HEK293 (cell line): ENCODE results near the gene SH3BP4.

ENCODE experiments used
- CTCF ChIA-PET: fragments of 350-600 bp; formaldehyde crosslinking; extraction: SDS; loops from one replicate; lab custom pipeline; 2021; ENCODE audit warnings: antibody characterized with exemption; lab: Yijun Ruan, JAX
- POLR2A ChIA-PET: fragments of 300-600 bp; formaldehyde crosslinking; extraction: SDS; loops from one replicate; lab custom pipeline; 2020; ENCODE audit warnings: antibody characterized with exemption, inconsistent platforms; lab: Yijun Ruan, JAX
- H3K27ac ChIP-seq: fragments of 200-500 bp; sonication (Bioruptor generic); 2 replicates; pipeline ENCODE4 v1.5.1; 2014; ENCODE audit warnings: low read depth, low read length, control low read depth, inconsistent platforms; ENCODE audit errors: extremely low read depth
- H3K36me3 ChIP-seq, 2 experiments: fragments of 200-500 bp in 1 of 2; sonication (Bioruptor generic) in 1 of 2; 1 replicate in 1 of 2; 2 replicates in 1 of 2; pipeline ENCODE4 v1.5.1; 2014 to 2017; ENCODE audit warnings: inconsistent platforms in 2 of 2, low read length in 2 of 2; ENCODE audit not compliant: control insufficient read depth in 2 of 2, insufficient read depth in 1 of 2
- H3K4me1 ChIP-seq: fragments of 200-500 bp; sonication (Bioruptor generic); 2 replicates; pipeline ENCODE4 v1.5.1; 2014; ENCODE audit warnings: mild to moderate bottlenecking, low read length, inconsistent platforms; ENCODE audit not compliant: control insufficient read depth, insufficient read depth
- H3K4me3 ChIP-seq: 2 replicates; pipeline ENCODE4 v1.5.1; 2011; ENCODE audit warnings: low read depth, mild to moderate bottlenecking, control low read depth, low read length, moderate library complexity
- H3K9me3 ChIP-seq: fragments of 200-500 bp; sonication (Bioruptor generic); 2 replicates; pipeline ENCODE4 v1.5.1; 2014; ENCODE audit warnings: low read depth, low read length, inconsistent platforms; ENCODE audit not compliant: control insufficient read depth, insufficient read depth
- BCL11A ChIP-seq: fragments of 450-650 bp; formaldehyde crosslinking; IDR thresholded peaks from 2 replicates; pipeline ENCODE4 v1.5.1; 2016; ENCODE audit warnings: low read depth, missing biosample characterization, missing genetic modification characterization
- CTCF ChIP-seq: fragments of 450-650 bp; formaldehyde crosslinking; IDR thresholded peaks from 2 replicates; pipeline ENCODE4 v1.5.1; 2016; ENCODE audit warnings: missing biosample characterization, missing genetic modification characterization
- EGR2 ChIP-seq: fragments of 450-650 bp; formaldehyde crosslinking; IDR thresholded peaks from 2 replicates; pipeline ENCODE4 v1.5.1; 2016; ENCODE audit warnings: low read depth, missing biosample characterization, missing genetic modification characterization
- HOXD13 ChIP-seq: sonication (generic); formaldehyde crosslinking; IDR thresholded peaks from 2 replicates; pipeline ENCODE4 v1.8.0; 2022; ENCODE audit warnings: missing genetic modification reagents, borderline replicate concordance
- KLF10 ChIP-seq: fragments of 450-650 bp; IDR thresholded peaks from 2 replicates; pipeline ENCODE4 v1.5.1; 2018; ENCODE audit warnings: missing biosample characterization, mild to moderate bottlenecking, missing genetic modification characterization
- KLF7 ChIP-seq: fragments of 450-650 bp; formaldehyde crosslinking; IDR thresholded peaks from 2 replicates; pipeline ENCODE4 v1.5.1; 2016; ENCODE audit warnings: missing biosample characterization, missing genetic modification characterization, borderline replicate concordance
- MZF1 ChIP-seq: fragments of 450-650 bp; formaldehyde crosslinking; IDR thresholded peaks from 2 replicates; pipeline ENCODE4 v1.5.1; 2017; ENCODE audit warnings: missing biosample characterization, missing genetic modification characterization, borderline replicate concordance
- SP2 ChIP-seq: fragments of 450-650 bp; formaldehyde crosslinking; IDR thresholded peaks from 2 replicates; pipeline ENCODE4 v1.5.1; 2016; ENCODE audit warnings: missing biosample characterization, missing genetic modification characterization
- ZNF138 ChIP-seq: fragments of 450-650 bp; formaldehyde crosslinking; IDR thresholded peaks from 2 replicates; pipeline ENCODE4 v1.5.1; 2016; ENCODE audit warnings: missing biosample characterization, missing genetic modification characterization, borderline replicate concordance
- ZNF175 ChIP-seq: fragments of 450-650 bp; formaldehyde crosslinking; IDR thresholded peaks from 2 replicates; pipeline ENCODE4 v1.5.1; 2016; ENCODE audit warnings: missing biosample characterization, missing genetic modification characterization
- ZNF18 ChIP-seq: fragments of 450-650 bp; formaldehyde crosslinking; IDR thresholded peaks from 2 replicates; pipeline ENCODE4 v1.5.1; 2016; ENCODE audit warnings: missing biosample characterization, missing genetic modification characterization
- ZNF274 ChIP-seq, 2 experiments: fragments of 200-500 bp in 1 of 2; fragments of 450-650 bp in 1 of 2; sonication (Bioruptor generic) in 1 of 2; formaldehyde crosslinking in 1 of 2; IDR thresholded peaks; 2 replicates each; pipeline versions ENCODE4 v1.5.1 to v1.6.1; 2014 to 2016; ENCODE audit warnings: borderline replicate concordance in 1 of 2, inconsistent platforms in 1 of 2, low read length in 1 of 2, missing biosample characterization in 1 of 2, missing genetic modification characterization in 1 of 2
- ZNF324 ChIP-seq: fragments of 450-650 bp; formaldehyde crosslinking; IDR thresholded peaks from 2 replicates; pipeline ENCODE4 v1.5.1; 2016; ENCODE audit warnings: missing biosample characterization, missing genetic modification characterization
- ZNF366 ChIP-seq: fragments of 450-650 bp; formaldehyde crosslinking; conservative IDR thresholded peaks from 2 replicates; pipeline ENCODE4 v1.5.1; 2016; ENCODE audit warnings: missing biosample characterization, missing genetic modification characterization
- ZNF37A ChIP-seq: fragments of 450-650 bp; IDR thresholded peaks from 2 replicates; pipeline ENCODE4 v1.5.1; 2018; ENCODE audit warnings: missing biosample characterization, missing genetic modification characterization
- ZNF488 ChIP-seq: fragments of 450-650 bp; formaldehyde crosslinking; IDR thresholded peaks from 2 replicates; pipeline ENCODE4 v1.5.1; 2016; ENCODE audit warnings: missing biosample characterization, missing genetic modification characterization
- ZNF558 ChIP-seq: fragments of 450-650 bp; formaldehyde crosslinking; IDR thresholded peaks from 2 replicates; pipeline ENCODE4 v1.5.1; 2016; ENCODE audit warnings: missing biosample characterization, missing genetic modification characterization
- ZNF580 ChIP-seq: fragments of 450-650 bp; formaldehyde crosslinking; IDR thresholded peaks from 2 replicates; pipeline ENCODE4 v1.5.1; 2016; ENCODE audit warnings: missing biosample characterization, missing genetic modification characterization
- ZNF837 ChIP-seq: fragments of 450-650 bp; formaldehyde crosslinking; IDR thresholded peaks from 2 replicates; pipeline ENCODE4 v1.5.1; 2016; ENCODE audit warnings: missing biosample characterization, missing genetic modification characterization
- ZSCAN23 ChIP-seq: fragments of 450-650 bp; formaldehyde crosslinking; IDR thresholded peaks from 2 replicates; pipeline ENCODE4 v1.5.1; 2016; ENCODE audit warnings: missing biosample characterization, missing genetic modification characterization
- ZXDB ChIP-seq: fragments of 450-650 bp; formaldehyde crosslinking; IDR thresholded peaks from 2 replicates; pipeline ENCODE4 v1.5.1; 2016; ENCODE audit warnings: missing biosample characterization, missing genetic modification characterization
- TF ChIP-seq, protein P1 (sequence below): sonication (generic); formaldehyde crosslinking; IDR thresholded peaks from 2 replicates; pipeline ENCODE4 v1.8.1; 2022; ENCODE audit warnings: mild to moderate bottlenecking, moderate library complexity, missing genetic modification reagents
- TF ChIP-seq, protein P2 (sequence below): fragments of 450-650 bp; formaldehyde crosslinking; IDR thresholded peaks from 2 replicates; pipeline ENCODE4 v1.5.1; 2017; ENCODE audit warnings: missing biosample characterization, missing genetic modification characterization

Gene SH3BP4

DNA sequence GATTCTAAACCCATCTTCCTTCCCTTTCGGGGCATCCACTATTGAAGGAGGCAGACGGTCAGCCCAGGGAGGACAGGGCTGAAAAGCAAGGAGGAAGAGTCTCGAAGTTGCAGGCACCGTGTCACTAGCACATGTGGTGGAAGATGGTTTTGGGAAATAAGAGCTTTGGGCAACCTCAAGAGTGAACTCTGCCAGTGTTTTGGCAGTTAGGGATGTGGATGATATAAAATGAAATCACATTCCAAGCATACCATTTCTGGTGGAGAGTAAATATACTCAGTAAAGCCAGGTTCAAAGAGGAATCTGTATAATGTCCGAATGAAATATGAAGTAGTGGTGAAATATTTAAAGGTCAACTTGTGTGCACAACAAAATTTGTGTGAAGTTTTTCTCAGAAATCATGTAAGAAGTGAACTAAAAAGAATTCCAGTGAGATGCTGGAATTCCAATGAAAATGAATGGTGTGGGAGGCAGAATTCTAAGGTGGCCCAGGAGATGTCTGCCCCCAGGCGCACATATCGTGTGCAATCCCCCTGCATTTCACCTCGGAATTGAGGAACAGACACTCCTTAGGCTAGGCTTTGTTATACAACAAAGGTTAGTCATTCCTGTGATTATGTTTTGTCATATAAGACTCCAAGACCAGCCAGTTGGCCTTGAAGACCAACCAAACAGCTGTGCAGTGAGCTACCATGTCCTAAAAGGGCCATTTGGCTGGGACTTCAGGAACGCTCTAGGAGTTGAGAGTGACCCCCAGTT, 147.1 kb downstream of the SH3BP4 start:
- H3K9me3 ChIP-seq, result no peaks in the 10 kb centered on the region
- CTCF ChIA-PET, result interaction anchor here (0.6 to 2.0 kb wide), 5 partner anchors 9 to 1661 kb away, joined by 3 to 8 read pairs (median 4); no protein-coding TSS in a partner anchor
- H3K27ac ChIP-seq, result no peak overlapping the region
- POLR2A ChIA-PET, result interaction anchor here (0.6 kb wide), 1 partner anchor 548 kb away, joined by 3 read pairs; no protein-coding TSS in a partner anchor
- TF ChIP-seq ZNF18 (tag by site-specific recombination) (no peak), ZNF37A (no peak), MZF1 (tag by site-specific recombination) (no peak), ZNF558 (tag by site-specific recombination) (no peak), ZNF324 (tag by site-specific recombination) (no peak), SP2 (tag by site-specific recombination) (no peak), KLF7 (tag by site-specific recombination) (no peak), EGR2 (tag by site-specific recombination) (no peak), BCL11A (tag by site-specific recombination) (no peak), ZNF274 (IDR thresholded peaks at IDR 0.05; ENCODE audit: low read length) (no peak), ZNF274 (tag by site-specific recombination; IDR thresholded peaks at IDR 0.05; ENCODE audit: borderline replicate concordance) (no peak), KLF10 (tag by site-specific recombination) (no peak)
- TF ChIP-seq, protein P1, sequence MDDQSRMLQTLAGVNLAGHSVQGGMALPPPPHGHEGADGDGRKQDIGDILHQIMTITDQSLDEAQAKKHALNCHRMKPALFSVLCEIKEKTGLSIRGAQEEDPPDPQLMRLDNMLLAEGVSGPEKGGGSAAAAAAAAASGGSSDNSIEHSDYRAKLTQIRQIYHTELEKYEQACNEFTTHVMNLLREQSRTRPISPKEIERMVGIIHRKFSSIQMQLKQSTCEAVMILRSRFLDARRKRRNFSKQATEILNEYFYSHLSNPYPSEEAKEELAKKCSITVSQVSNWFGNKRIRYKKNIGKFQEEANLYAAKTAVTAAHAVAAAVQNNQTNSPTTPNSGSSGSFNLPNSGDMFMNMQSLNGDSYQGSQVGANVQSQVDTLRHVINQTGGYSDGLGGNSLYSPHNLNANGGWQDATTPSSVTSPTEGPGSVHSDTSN, result no peak
- TF ChIP-seq, protein P2, sequence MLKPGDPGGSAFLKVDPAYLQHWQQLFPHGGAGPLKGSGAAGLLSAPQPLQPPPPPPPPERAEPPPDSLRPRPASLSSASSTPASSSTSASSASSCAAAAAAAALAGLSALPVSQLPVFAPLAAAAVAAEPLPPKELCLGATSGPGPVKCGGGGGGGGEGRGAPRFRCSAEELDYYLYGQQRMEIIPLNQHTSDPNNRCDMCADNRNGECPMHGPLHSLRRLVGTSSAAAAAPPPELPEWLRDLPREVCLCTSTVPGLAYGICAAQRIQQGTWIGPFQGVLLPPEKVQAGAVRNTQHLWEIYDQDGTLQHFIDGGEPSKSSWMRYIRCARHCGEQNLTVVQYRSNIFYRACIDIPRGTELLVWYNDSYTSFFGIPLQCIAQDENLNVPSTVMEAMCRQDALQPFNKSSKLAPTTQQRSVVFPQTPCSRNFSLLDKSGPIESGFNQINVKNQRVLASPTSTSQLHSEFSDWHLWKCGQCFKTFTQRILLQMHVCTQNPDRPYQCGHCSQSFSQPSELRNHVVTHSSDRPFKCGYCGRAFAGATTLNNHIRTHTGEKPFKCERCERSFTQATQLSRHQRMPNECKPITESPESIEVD (tag by site-specific recombination), result no peak
- no peak overlapping the region for H3K4me3 ChIP-seq
- no peaks in the 10 kb centered on the region for H3K36me3 ChIP-seq
- peaks cover 8% of the 10 kb centered on the region for H3K4me1 ChIP-seq

DNA sequence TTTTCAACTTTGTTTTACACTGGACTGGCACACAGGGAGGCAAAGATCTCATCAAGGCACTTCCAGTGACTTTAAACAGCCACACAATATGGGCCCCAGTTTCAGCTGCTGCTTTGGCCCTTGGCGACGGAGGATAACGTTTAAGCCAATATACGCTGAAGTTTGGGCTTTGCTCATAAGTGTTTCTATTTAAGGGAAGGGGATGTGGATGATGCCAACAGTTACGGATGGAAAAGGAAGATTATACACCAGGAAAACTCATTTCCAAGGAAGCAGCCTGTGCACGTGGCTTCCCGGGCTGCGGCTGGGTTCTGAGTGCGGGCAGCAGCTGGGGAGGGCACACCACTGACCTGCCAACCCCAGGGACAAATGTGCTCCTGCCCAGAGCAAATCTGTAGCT, 151.1 kb downstream of the SH3BP4 start:
- H3K4me1 ChIP-seq, result peaks cover 8% of the 10 kb centered on the region
- no peak overlapping the region for H3K27ac ChIP-seq
- ChIA-PET POLR2A (no interaction called here), CTCF (interaction anchor here (0.6 kb wide), 1 partner anchor 490 kb away, joined by 3 read pairs; no protein-coding TSS in a partner anchor)
- no peaks in the 10 kb centered on the region for H3K36me3 ChIP-seq
- H3K9me3 ChIP-seq, result no peaks in the 10 kb centered on the region
- H3K4me3 ChIP-seq, result no peak overlapping the region
- TF ChIP-seq ZNF837 (no peak), ZNF488 (tag by site-specific recombination) (no peak), ZNF175 (tag by site-specific recombination) (no peak), HOXD13 (CRISPR knock-in tag) (no peak), ZNF366 (tag by site-specific recombination) (no peak), ZNF138 (tag by site-specific recombination) (no peak), CTCF (tag by site-specific recombination) (no peak), ZNF580 (no peak), ZXDB (tag by site-specific recombination) (no peak), ZSCAN23 (tag by site-specific recombination) (no peak)
